Endothelial cell of umbilical vein (primary cell): ENCODE data around the gene TLCD4. TPM values are rescaled to one million over a fixed set of nuclear protein-coding genes. Genes with fewer than 3 reads are reported as not detected.

Experiments
- BruUV-seq: library from RNA; stranded (reverse); fragments of 400-500 nt; replicated peaks from 2 replicates; lab custom pipeline; 2021; lab: Mats Ljungman, UMichigan
- CTCF ChIA-PET: fragments of 300-600, 350-600 bp; sonication (Branson Sonifier 250); formaldehyde crosslinking; loops from one replicate; lab custom pipeline; 2021; ENCODE audit warnings: antibody characterized with exemption, inconsistent platforms; lab: Charles Lee
- POLR2A ChIA-PET: fragments of 300-600, 350-600 bp; sonication (Branson Sonifier 250); formaldehyde crosslinking; loops from one replicate; lab custom pipeline; 2021; ENCODE audit warnings: antibody characterized with exemption, inconsistent platforms; lab: Charles Lee
- DNase-seq: peaks from one replicate; pipeline ENCODE4 v3.0.0-alpha.2; 2011; ENCODE audit warnings: low read depth, low spot score
- FAIRE-seq: peaks from 2 replicates; lab custom pipeline; 2011; peaks lifted over from hg19 to GRCh38; lab: Jason Lieb, UNC
- H2AFZ ChIP-seq: 2 replicates; pipeline ENCODE4 v1.6.0; 2012; ENCODE audit warnings: low read depth, low read length, control low read depth, inconsistent platforms
- H3K27ac ChIP-seq: 2 replicates; pipeline ENCODE4 v1.5.1; 2011; ENCODE audit warnings: low read depth, mild to moderate bottlenecking, control low read depth, low read length, moderate library complexity; ENCODE audit not compliant: insufficient read depth
- H3K27me3 ChIP-seq, 2 experiments: 2 replicates each; pipeline versions ENCODE4 v1.6.0 to v1.6.1; 2011; ENCODE audit warnings: low read length in 2 of 2, mixed read lengths in 1 of 2; ENCODE audit not compliant: control insufficient read depth in 2 of 2, insufficient read depth in 2 of 2
- H3K36me3 ChIP-seq, 2 experiments: 2 replicates in 1 of 2; 3 replicates in 1 of 2; pipeline ENCODE4 v1.5.1; 2011; ENCODE audit warnings: low read length in 2 of 2, mild to moderate bottlenecking in 1 of 2, moderate library complexity in 1 of 2; ENCODE audit not compliant: control insufficient read depth in 2 of 2, insufficient read depth in 2 of 2; ENCODE audit errors: extremely low read depth in 1 of 2
- H3K4me1 ChIP-seq: 3 replicates; pipeline ENCODE4 v1.5.1; 2011; ENCODE audit warnings: mild to moderate bottlenecking, low read length; ENCODE audit not compliant: control insufficient read depth, insufficient read depth; ENCODE audit errors: extremely low read depth
- H3K4me2 ChIP-seq: 2 replicates; pipeline ENCODE4 v1.6.1; 2011; ENCODE audit warnings: low read length, control low read depth, mixed read lengths; ENCODE audit not compliant: insufficient read depth
- H3K4me3 ChIP-seq, 3 experiments: fragments of 200-600 bp in 1 of 3; sonication (generic), shearing (Covaris generic) in 1 of 3; replicated peaks in 1 of 3; 2 replicates each; pipeline ENCODE4 v1.5.1; 2011 to 2016; ENCODE audit warnings: control low read depth in 3 of 3, low read length in 3 of 3, mild to moderate bottlenecking in 2 of 3, inconsistent platforms in 1 of 3, low read depth in 1 of 3, moderate library complexity in 1 of 3; ENCODE audit not compliant: insufficient read depth in 1 of 3
- H3K79me2 ChIP-seq: 2 replicates; pipeline ENCODE4 v1.6.0; 2012; ENCODE audit warnings: low read length, inconsistent platforms; ENCODE audit not compliant: control insufficient read depth, insufficient read depth
- H3K9ac ChIP-seq: replicated peaks from 2 replicates; pipeline ENCODE3; 2011; ENCODE audit warnings: low read length, control low read depth; ENCODE audit not compliant: insufficient read depth; ENCODE audit errors: extremely low read depth
- H3K9me1 ChIP-seq: replicated peaks from 3 replicates; pipeline ENCODE4 v1.6.0; 2011; ENCODE audit warnings: mild to moderate bottlenecking, low read length; ENCODE audit not compliant: control insufficient read depth, insufficient read depth; ENCODE audit errors: extremely low read depth
- H3K9me3 ChIP-seq: replicated peaks from 2 replicates; pipeline ENCODE4 v1.5.1; 2012; ENCODE audit warnings: low read length, inconsistent platforms; ENCODE audit not compliant: control insufficient read depth, insufficient read depth
- H4K20me1 ChIP-seq: replicated peaks from 2 replicates; pipeline ENCODE3; 2011; ENCODE audit warnings: mild to moderate bottlenecking, low read length; ENCODE audit not compliant: control insufficient read depth, insufficient read depth; ENCODE audit errors: extremely low read depth
- EZH2 ChIP-seq: IDR thresholded peaks from 2 replicates; pipeline ENCODE4 v1.6.1; 2012; ENCODE audit warnings: borderline replicate concordance, low read depth, mild to moderate bottlenecking, moderate library complexity, low read length, inconsistent platforms; ENCODE audit not compliant: severe bottlenecking
- FOS ChIP-seq: IDR thresholded peaks from 2 replicates; pipeline ENCODE4 v1.6.1; 2011; ENCODE audit warnings: mild to moderate bottlenecking, low read length, moderate library complexity, borderline replicate concordance; ENCODE audit not compliant: insufficient read depth
- GATA2 ChIP-seq: IDR thresholded peaks from 2 replicates; pipeline ENCODE4 v1.7.0; 2011; ENCODE audit warnings: low read depth, mild to moderate bottlenecking, moderate library complexity, mixed read lengths, low read length; ENCODE audit not compliant: insufficient read length, insufficient read depth
- JUN ChIP-seq: IDR thresholded peaks from 2 replicates; pipeline ENCODE4 v1.6.1; 2011; ENCODE audit warnings: borderline replicate concordance, low read depth; ENCODE audit not compliant: insufficient read length, insufficient read depth
- MAX ChIP-seq: IDR thresholded peaks from 2 replicates; pipeline ENCODE4 v1.6.1; 2011; ENCODE audit not compliant: insufficient read depth, insufficient read length
- MYC ChIP-seq: IDR thresholded peaks from one replicate; pipeline ENCODE4 v1.6.1; 2011; ENCODE audit warnings: mild to moderate bottlenecking, low read depth, low read length
- POLR2A ChIP-seq: IDR thresholded peaks from 2 replicates; pipeline ENCODE4 v1.6.1; 2012; ENCODE audit warnings: low read depth, mild to moderate bottlenecking, control low read depth, low read length
- POLR2AphosphoS5 ChIP-seq: IDR thresholded peaks from 2 replicates; pipeline ENCODE4 v1.6.1; 2012; ENCODE audit warnings: low read depth, mild to moderate bottlenecking, control low read depth, low read length, moderate library complexity; ENCODE audit not compliant: insufficient read depth
- dilution Hi-C: fragments of 300-500 bp; cut with MboI; formaldehyde crosslinking; loops from one replicate; pipeline ENCODE4 v1.15.0; 2019; ENCODE audit warnings: low sequenced_read_pairs; ENCODE audit not compliant: extremely low pct_ligation_motif_present
- intact Hi-C: fragments of 100-400 bp; cut with micrococcal nuclease; formaldehyde crosslinking; loops from one replicate; pipeline ENCODE4 v1.10.0; 2022
- polyA plus RNA-seq, 4 experiments: library from polyadenylated mRNA; depleted of rRNA in 3 of 4; stranded (reverse) in 3 of 4; unstranded in 1 of 4; fragments of >200 nt; gene quantifications; 2 replicates each; pipeline versions ENCODE4 v1.2.1 to v1.2.3, GENCODE V29; 2011 to 2012; ENCODE audit warnings: missing spikeins in 1 of 4
- total RNA-seq: library from RNA; stranded (reverse); gene quantifications from 2 replicates; pipeline ENCODE4 v1.2.3, GENCODE V29; 2021
- TF ChIP-seq, protein P1 (sequence below), 2 donors: IDR thresholded peaks; 1 replicate in 1 of 2; 2 replicates in 1 of 2; pipeline ENCODE4 v1.5.1; 2011; ENCODE audit warnings: low read length in 2 of 2, mild to moderate bottlenecking in 2 of 2, moderate library complexity in 2 of 2, control low read depth in 1 of 2, inconsistent platforms in 1 of 2, low read depth in 1 of 2; ENCODE audit not compliant: insufficient read depth in 1 of 2; ENCODE audit errors: extremely low read depth in 1 of 2

Gene TLCD4
- total and polyA plus RNA-seq, 2 donors (not counting 3 experiments of a cell fraction or from before 2014, with no cell fraction given) = 0.11 to 0.51 TPM

- POLR2A ChIA-PET = no interaction called here
- Histone ChIP-seq H3K9me3 (no peaks in the 10 kb centered on the region), H3K27ac (no peak overlapping the region), H3K79me2 (no peaks in the 10 kb centered on the region), H3K9me1 (no peaks in the 10 kb centered on the region), H4K20me1 (no peaks in the 10 kb centered on the region), H3K4me1 (peaks cover 7% of the 10 kb centered on the region), H3K4me2 (no peak overlapping the region), H3K4me3 (no peak overlapping the region), H3K9ac (no peak overlapping the region), H3K27me3 (peaks cover 13 to 28% of the 10 kb centered on the region in 2 experiments), H2AFZ (no peak overlapping the region), H3K36me3 (no peaks in the 10 kb centered on the region)
- CTCF ChIA-PET = interaction anchor here (1.1 to 2.8 kb wide), 3 partner anchors 9 to 158 kb away, joined by 3 to 19 read pairs (median 4); partner anchors contain the start of gene RWDD3
- intact Hi-C loops (no loop called here), dilution Hi-C loops (no loop called here)
- FAIRE-seq = no peak
- no TSS peak for BruUV-seq
- no peak for TF ChIP-seq MYC
- no peak for TF ChIP-seq FOS
- no peak for DNase-seq
Measured at GRCh38 chr1:95076034-95076433, 41.1 kb upstream of the TLCD4 start.

- intact Hi-C loops = no loop called here
- POLR2A ChIA-PET = no interaction called here
Measured at GRCh38 chr1:95080446-95080845, 36.7 kb upstream of the TLCD4 start.

More at GRCh38 chr1:95080446-95080845, 36.7 kb upstream of the TLCD4 start:
- Histone ChIP-seq H3K27ac (no peak overlapping the region), H3K27me3 (peaks cover 14 to 29% of the 10 kb centered on the region in 2 experiments), H3K9me3 (no peaks in the 10 kb centered on the region), H3K9ac (no peak overlapping the region), H4K20me1 (no peaks in the 10 kb centered on the region), H3K36me3 (no peaks in the 10 kb centered on the region), H2AFZ (no peak overlapping the region), H3K4me1 (no peaks in the 10 kb centered on the region), H3K79me2 (no peaks in the 10 kb centered on the region), H3K9me1 (no peaks in the 10 kb centered on the region), H3K4me2 (no peak overlapping the region), H3K4me3 (no peak overlapping the region)
- CTCF ChIA-PET = no interaction called here
- TF ChIP-seq JUN (no peak), EZH2 (no peak), GATA2 (no peak), FOS (no peak), MYC (no peak), MAX (no peak), POLR2AphosphoS5 (no peak), POLR2A (no peak)
- TF ChIP-seq, protein P1, sequence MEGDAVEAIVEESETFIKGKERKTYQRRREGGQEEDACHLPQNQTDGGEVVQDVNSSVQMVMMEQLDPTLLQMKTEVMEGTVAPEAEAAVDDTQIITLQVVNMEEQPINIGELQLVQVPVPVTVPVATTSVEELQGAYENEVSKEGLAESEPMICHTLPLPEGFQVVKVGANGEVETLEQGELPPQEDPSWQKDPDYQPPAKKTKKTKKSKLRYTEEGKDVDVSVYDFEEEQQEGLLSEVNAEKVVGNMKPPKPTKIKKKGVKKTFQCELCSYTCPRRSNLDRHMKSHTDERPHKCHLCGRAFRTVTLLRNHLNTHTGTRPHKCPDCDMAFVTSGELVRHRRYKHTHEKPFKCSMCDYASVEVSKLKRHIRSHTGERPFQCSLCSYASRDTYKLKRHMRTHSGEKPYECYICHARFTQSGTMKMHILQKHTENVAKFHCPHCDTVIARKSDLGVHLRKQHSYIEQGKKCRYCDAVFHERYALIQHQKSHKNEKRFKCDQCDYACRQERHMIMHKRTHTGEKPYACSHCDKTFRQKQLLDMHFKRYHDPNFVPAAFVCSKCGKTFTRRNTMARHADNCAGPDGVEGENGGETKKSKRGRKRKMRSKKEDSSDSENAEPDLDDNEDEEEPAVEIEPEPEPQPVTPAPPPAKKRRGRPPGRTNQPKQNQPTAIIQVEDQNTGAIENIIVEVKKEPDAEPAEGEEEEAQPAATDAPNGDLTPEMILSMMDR (IDR thresholded peaks at IDR 0.05; ENCODE audit: extremely low read depth in 1 of 2, insufficient read depth in 1 of 2, low read depth in 1 of 2, low read length in 2 of 2) = no peak
- dilution Hi-C loops = no loop called here
- FAIRE-seq (no peak), DNase-seq (no peak)
- no TSS peak for BruUV-seq
